GM21526 (cell line): ENCODE data around the gene KLF13.

ENCODE experiments used
- ATAC-seq: cut with Tn5 transposase; IDR thresholded peaks from one replicate; pipeline ENCODE4 v1.9.1; 2021; ENCODE audit warnings: moderate library complexity; ENCODE audit not compliant: unreplicated experiment, low FRiP score

Gene KLF13

GRCh38 chr15:31298707-31299172, 27.9 kb upstream of the KLF13 start:
- ATAC-seq = no peak

- no peak for ATAC-seq
These were observed 26.4 kb upstream of the KLF13 start for GRCh38 chr15:31300208-31300661.

- ATAC-seq = no peak
These were observed 25.5 kb upstream of the KLF13 start for GRCh38 chr15:31300981-31301672.

- ATAC-seq = no peak
These were observed 25.0 kb upstream of the KLF13 start for GRCh38 chr15:31301673-31301990.

- ATAC-seq = no peak
These were observed 24.5 kb upstream of the KLF13 start for GRCh38 chr15:31302029-31302657.

- ATAC-seq = no peak
These were observed 23.6 kb upstream of the KLF13 start for GRCh38 chr15:31302778-31303725.

GRCh38 chr15:31303726-31304648, 22.6 kb upstream of the KLF13 start:
- ATAC-seq = no peak

- no peak for ATAC-seq
These were observed 21.8 kb upstream of the KLF13 start for GRCh38 chr15:31304751-31305365.

- ATAC-seq = no peak
These were observed 21.3 kb upstream of the KLF13 start for GRCh38 chr15:31305375-31305774.

- no peak for ATAC-seq
These were observed 20.7 kb upstream of the KLF13 start for GRCh38 chr15:31305796-31306425.

GRCh38 chr15:31306426-31307269, 20.0 kb upstream of the KLF13 start:
- ATAC-seq = no peak

- ATAC-seq = no peak
These were observed 19.1 kb upstream of the KLF13 start for GRCh38 chr15:31307270-31308184.

GRCh38 chr15:31308185-31308639, 18.4 kb upstream of the KLF13 start:
- no peak for ATAC-seq

- ATAC-seq = no peak
These were observed 16.6 kb upstream of the KLF13 start for GRCh38 chr15:31309893-31310606.

- no peak for ATAC-seq
These were observed 14.7 kb upstream of the KLF13 start for GRCh38 chr15:31311735-31312619.

GRCh38 chr15:31313223-31313622, 13.4 kb upstream of the KLF13 start:
- ATAC-seq = no peak
